HCT116 (cell line): ENCODE results near the gene SLC6A7. TPM values are rescaled to one million over a fixed set of nuclear protein-coding genes. Genes with fewer than 3 reads are reported as not detected.

Experiments used
- ATAC-seq: fragments of 200-7000 bp; cut with Tn5 transposase; 2 replicates; pipeline ENCODE4 v1.9.1; 2020; ENCODE audit warnings: mild to moderate bottlenecking, moderate library complexity
- BruUV-seq: library from RNA; stranded (reverse); fragments of 400-500 nt; replicated peaks from 2 replicates; lab custom pipeline; 2021; lab: Mats Ljungman, UMichigan
- CTCF ChIA-PET: fragments of 300-600 bp; sonication (Branson Sonifier 250); formaldehyde crosslinking; loops from one replicate; lab custom pipeline; 2021; ENCODE audit warnings: antibody characterized with exemption; lab: Charles Lee
- POLR2A ChIA-PET: fragments of 300-600, 350-600 bp; sonication (Branson Sonifier 250); formaldehyde crosslinking; loops from one replicate; lab custom pipeline; 2021; ENCODE audit warnings: antibody characterized with exemption; lab: Charles Lee
- RAD21 ChIA-PET, 2 experiments: fragments of 300-600 bp; sonication (Branson Sonifier 250); formaldehyde crosslinking; loops; one replicate each; lab custom pipeline; 2023; ENCODE audit warnings: low total read pairs in 2 of 2; ENCODE audit not compliant: uncharacterized antibody in 2 of 2, unreplicated experiment in 2 of 2, low non-redundant PET in 1 of 2; lab: Charles Lee
- DNase-seq: peaks from one replicate; pipeline ENCODE4 v3.0.0-alpha.2; 2010; ENCODE audit warnings: low read depth, low spot score
- H2AFZ ChIP-seq: fragments of 200-600 bp; shearing (Covaris generic), sonication (generic); 2 replicates; pipeline ENCODE4 v1.6.1; 2017; ENCODE audit warnings: low read depth, mixed run types, mixed read lengths, antibody characterized with exemption, low read length; ENCODE audit not compliant: poor library complexity, severe bottlenecking
- H3K27ac ChIP-seq: 2 replicates; pipeline ENCODE4 v1.5.1; 2012; ENCODE audit warnings: low read depth, low read length
- H3K27me3 ChIP-seq: fragments of 200-600 bp; sonication (generic); 2 replicates; pipeline ENCODE4 v1.6.1; 2016; ENCODE audit warnings: mixed run types, low read length, mixed read lengths; ENCODE audit not compliant: insufficient read depth
- H3K36me3 ChIP-seq, 2 experiments: fragments of 200-500 bp in 1 of 2; fragments of 200-600 bp in 1 of 2; sonication (Bioruptor generic) in 1 of 2; sonication (generic) in 1 of 2; 2 replicates each; pipeline versions ENCODE4 v1.5.1 to v1.6.1; 2014 to 2016; ENCODE audit warnings: low read length in 2 of 2, inconsistent platforms in 1 of 2, mixed read lengths in 1 of 2, mixed run types in 1 of 2; ENCODE audit not compliant: insufficient read depth in 2 of 2, control insufficient read depth in 1 of 2
- H3K4me1 ChIP-seq, 2 experiments: fragments of 200-600 bp in 1 of 2; sonication (generic) in 1 of 2; 2 replicates each; pipeline versions ENCODE4 v1.5.1 to v1.6.1; 2012 to 2017; ENCODE audit warnings: low read length in 2 of 2, inconsistent platforms in 1 of 2, mild to moderate bottlenecking in 1 of 2, mixed read lengths in 1 of 2, mixed run types in 1 of 2, moderate library complexity in 1 of 2; ENCODE audit not compliant: insufficient read depth in 2 of 2, control insufficient read depth in 1 of 2
- H3K4me2 ChIP-seq: fragments of 200-600 bp; sonication (generic); 2 replicates; pipeline ENCODE4 v1.6.1; 2017; ENCODE audit warnings: mixed run types, low read length, mixed read lengths
- H3K4me3 ChIP-seq, 2 experiments: fragments of 200-600 bp in 1 of 2; sonication (generic) in 1 of 2; replicated peaks in 1 of 2; 2 replicates each; pipeline ENCODE4 v1.5.1; 2011 to 2016; ENCODE audit warnings: low read length in 2 of 2, control low read depth in 1 of 2, low read depth in 1 of 2, mild to moderate bottlenecking in 1 of 2, mixed read lengths in 1 of 2, mixed run types in 1 of 2
- H3K79me2 ChIP-seq: fragments of 200-600 bp; sonication (generic); 2 replicates; pipeline ENCODE4 v1.6.1; 2017; ENCODE audit warnings: mild to moderate bottlenecking, mixed run types, low read length, moderate library complexity, mixed read lengths; ENCODE audit not compliant: insufficient read depth
- H3K9ac ChIP-seq: fragments of 200-600 bp; sonication (generic); 2 replicates; pipeline ENCODE4 v1.6.1; 2016; ENCODE audit warnings: low read length, mixed read lengths
- H3K9me2 ChIP-seq: fragments of 200-600 bp; sonication (generic), shearing (Covaris generic); 2 replicates; pipeline ENCODE4 v1.6.1; 2017; ENCODE audit warnings: mixed run types, mild to moderate bottlenecking, moderate library complexity; ENCODE audit not compliant: insufficient read depth
- H3K9me3 ChIP-seq, 2 experiments: fragments of 200-500 bp in 1 of 2; fragments of 200-600 bp in 1 of 2; sonication (Bioruptor generic) in 1 of 2; sonication (generic) in 1 of 2; 2 replicates each; pipeline ENCODE4 v1.6.1; 2014 to 2017; ENCODE audit warnings: low read length in 2 of 2, mixed read lengths in 2 of 2, inconsistent platforms in 1 of 2, low read depth in 1 of 2, mild to moderate bottlenecking in 1 of 2, mixed run types in 1 of 2, moderate library complexity in 1 of 2; ENCODE audit not compliant: control insufficient read depth in 1 of 2, insufficient read depth in 1 of 2
- H4K20me1 ChIP-seq: fragments of 200-600 bp; sonication (generic), shearing (Covaris generic); 2 replicates; pipeline ENCODE4 v1.6.1; 2017; ENCODE audit warnings: mixed run types, mild to moderate bottlenecking, moderate library complexity; ENCODE audit not compliant: insufficient read depth
- ATF3 ChIP-seq: IDR thresholded peaks from 2 replicates; pipeline ENCODE4 v1.6.1; 2012
- CTCF ChIP-seq, 3 experiments: fragments of 200-600 bp in 1 of 3; sonication (generic) in 1 of 3; IDR thresholded peaks in 2 of 3; conservative IDR thresholded peaks in 1 of 3; 2 replicates each; pipeline ENCODE4 v1.5.1; 2012 to 2017; ENCODE audit warnings: low read depth in 2 of 3, low read length in 2 of 3, antibody characterized with exemption in 1 of 3, borderline replicate concordance in 1 of 3, control low read depth in 1 of 3, mild to moderate bottlenecking in 1 of 3, mixed read lengths in 1 of 3, mixed run types in 1 of 3, moderate library complexity in 1 of 3; ENCODE audit not compliant: insufficient read depth in 1 of 3
- ELF1 ChIP-seq: IDR thresholded peaks from 2 replicates; pipeline ENCODE4 v1.6.1; 2012; ENCODE audit warnings: low read depth, borderline replicate concordance
- MAX ChIP-seq: IDR thresholded peaks from 2 replicates; pipeline ENCODE4 v1.6.1; 2012
- POLR2AphosphoS5 ChIP-seq: IDR thresholded peaks from 2 replicates; pipeline ENCODE4 v1.6.1; 2011; ENCODE audit warnings: mild to moderate bottlenecking, low read depth, low read length, moderate library complexity
- REST ChIP-seq: IDR thresholded peaks from 2 replicates; pipeline ENCODE4 v1.6.1; 2012; ENCODE audit warnings: low read depth
- SIN3A ChIP-seq: IDR thresholded peaks from 2 replicates; pipeline ENCODE4 v1.6.1; 2012; ENCODE audit warnings: low read depth
- SRF ChIP-seq: IDR thresholded peaks from 2 replicates; pipeline ENCODE4 v1.6.1; 2012; ENCODE audit warnings: low read depth
- TCF7L2 ChIP-seq: IDR thresholded peaks from 2 replicates; pipeline ENCODE4 v1.7.0; 2011; ENCODE audit warnings: borderline replicate concordance, inconsistent platforms; ENCODE audit not compliant: insufficient read depth, insufficient read length; ENCODE audit errors: extremely low read depth
- intact Hi-C: fragments of 100-400 bp; cut with micrococcal nuclease; formaldehyde crosslinking; loops from 2 replicates; pipeline ENCODE4 v1.10.0; 2022
- total RNA-seq: library from RNA; stranded (reverse); gene quantifications from one replicate; pipeline ENCODE4 v1.2.1, GENCODE V29; 2021; ENCODE audit not compliant: unreplicated experiment

The SLC6A7 gene
- total RNA-seq, 1 experiment from 2014 or later: not detected

- intact Hi-C loops: no loop called here
- Histone ChIP-seq H3K9me3 (no peaks in the 10 kb centered on the region), H3K9me2 (no peaks in the 10 kb centered on the region), H3K27ac (no peak overlapping the region), H4K20me1 (no peaks in the 10 kb centered on the region), H2AFZ (no peak overlapping the region), H3K4me1 (peaks cover 0 to 2% of the 10 kb centered on the region in 2 experiments; a peak in 1 of 4 replicates), H3K36me3 (no peaks in the 10 kb centered on the region), H3K79me2 (no peaks in the 10 kb centered on the region), H3K9ac (no peak overlapping the region), H3K4me3 (no peak overlapping the region), H3K4me2 (no peak overlapping the region), H3K27me3 (no peaks in the 10 kb centered on the region)
- TF ChIP-seq TCF7L2: no peak
- TF ChIP-seq POLR2AphosphoS5: no peak
- TF ChIP-seq ELF1: no peak
- no peak for TF ChIP-seq MAX
- no peak for TF ChIP-seq CTCF (IDR thresholded peaks at IDR 0.05 in 2 of 3, conservative IDR thresholded peaks at IDR 0.05 in 1 of 3; ENCODE audit: borderline replicate concordance in 1 of 3, insufficient read depth in 1 of 3, low read depth in 2 of 3, low read length in 2 of 3)
- no peak for TF ChIP-seq ATF3
- RAD21 ChIA-PET: no interaction called here
- POLR2A ChIA-PET: no interaction called here
- CTCF ChIA-PET: no interaction called here
- DNase-seq (no peak), ATAC-seq (no peak)
- no TSS peak for BruUV-seq
Observed at GRCh38 chr5:150156027-150156368, 33.9 kb upstream of the SLC6A7 start.

GRCh38 chr5:150156540-150156939 is 33.3 kb upstream of the SLC6A7 start:
- POLR2A ChIA-PET: no interaction called here
- ATAC-seq (no peak), DNase-seq (no peak)
- Histone ChIP-seq H3K9me2 (no peaks in the 10 kb centered on the region), H3K79me2 (no peaks in the 10 kb centered on the region), H3K4me3 (no peak overlapping the region), H3K4me1 (peaks cover 3 to 7% of the 10 kb centered on the region in 2 experiments; a peak in 3 of 4 replicates), H3K27ac (no peak overlapping the region), H3K27me3 (no peaks in the 10 kb centered on the region), H3K4me2 (no peak overlapping the region), H3K9me3 (no peaks in the 10 kb centered on the region), H4K20me1 (no peaks in the 10 kb centered on the region), H3K36me3 (no peaks in the 10 kb centered on the region), H2AFZ (no peak overlapping the region), H3K9ac (no peak overlapping the region)
- intact Hi-C loops: no loop called here
- RAD21 ChIA-PET: no interaction called here
- CTCF ChIA-PET: interaction anchor here (0.7 kb wide), 1 partner anchor 294 kb away, joined by 5 read pairs; no protein-coding TSS in a partner anchor
- TF ChIP-seq SIN3A (no peak), REST (no peak), SRF (no peak)
- BruUV-seq: no TSS peak
